GM18520 (cell line): ENCODE data around the gene ILDR1.
"Not testable (repeated sequence)": the region's sequence is repeated elsewhere in the genome, so short reads cannot be mapped to it uniquely, and the experiment has no call there.

ENCODE experiments used
- ATAC-seq: cut with Tn5 transposase; IDR thresholded peaks from one replicate; pipeline ENCODE4 v1.9.1; 2021; ENCODE audit not compliant: unreplicated experiment

ILDR1 gene

DNA sequence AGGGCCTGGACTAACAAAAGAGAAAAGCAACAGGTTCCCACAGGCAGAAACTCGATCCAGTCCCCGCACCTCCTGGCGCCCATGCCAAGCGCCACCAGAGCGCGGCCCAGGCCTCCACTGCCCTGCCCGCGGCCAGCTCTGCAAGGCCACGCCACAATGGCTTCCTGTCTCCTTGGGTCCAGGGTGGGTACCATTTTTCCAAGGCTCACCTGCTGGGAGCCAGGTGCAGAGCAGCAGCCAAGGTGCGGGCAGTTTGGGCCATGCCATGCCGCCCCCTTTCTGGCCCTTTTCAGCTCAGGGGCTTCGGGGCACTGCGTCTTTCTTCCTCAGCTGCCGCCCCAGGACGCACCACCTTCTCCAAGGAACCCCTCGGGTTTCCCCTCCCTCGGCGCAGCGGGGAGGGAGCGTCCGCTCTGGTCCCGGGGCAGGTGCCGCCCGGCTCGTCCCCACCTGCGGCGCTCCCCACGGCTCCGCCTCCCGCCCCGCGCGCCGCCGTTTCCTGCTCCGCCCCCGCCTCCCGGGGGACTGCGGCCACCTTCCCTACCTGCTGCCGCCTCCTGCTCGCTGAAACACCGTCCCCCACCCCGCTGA lies at the start of gene ILDR1:
ILDR1 (minus strand) TSS at position 437 of the 591 bp plus-strand sequence; CDS start at position 267, 170 bp downstream.
- ATAC-seq: no peak

DNA sequence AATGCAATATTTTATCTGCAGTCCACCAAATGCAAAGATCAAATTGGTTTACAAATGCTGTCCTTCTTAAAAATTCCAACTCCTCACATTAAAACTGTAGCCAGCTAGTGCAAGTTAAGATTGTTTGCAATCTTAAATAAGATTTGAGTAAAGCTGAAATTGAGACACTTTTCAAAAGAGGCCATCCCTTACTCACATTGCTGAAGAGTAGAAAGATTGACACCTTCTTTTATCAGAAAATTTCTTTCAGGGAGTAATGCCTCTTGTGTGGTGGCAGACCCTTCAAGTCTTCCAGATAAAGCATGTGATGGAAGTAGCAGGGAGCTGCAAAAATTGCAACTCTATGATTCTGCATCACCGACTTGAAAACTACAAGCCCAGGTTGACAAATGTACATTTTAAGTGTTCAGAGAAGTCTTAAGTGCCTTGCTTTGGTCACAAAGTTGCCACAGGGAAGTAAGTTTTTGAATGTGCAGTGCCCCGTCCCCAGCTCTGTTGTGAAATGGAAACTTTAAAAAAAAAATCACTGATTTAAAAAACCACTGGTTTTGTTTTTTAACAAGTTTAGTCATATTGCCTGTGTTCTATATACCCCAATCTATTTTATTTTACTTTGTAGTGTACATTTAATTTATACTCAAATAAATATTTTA lies 45.7 kb upstream of the ILDR1 start:
- ATAC-seq: peak; percentile 31

GRCh38 chr3:122067214-122067550 lies 45.1 kb upstream of the ILDR1 start:
- ATAC-seq: peak; percentile 46

- peak; percentile 5 for ATAC-seq
These were observed 44.5 kb upstream of the ILDR1 start for GRCh38 chr3:122066331-122067213.

- ATAC-seq: no peak
These were observed 42.3 kb upstream of the ILDR1 start for GRCh38 chr3:122064326-122064725.

- ATAC-seq: no peak
These were observed 41.9 kb upstream of the ILDR1 start for GRCh38 chr3:122063908-122064307.

DNA sequence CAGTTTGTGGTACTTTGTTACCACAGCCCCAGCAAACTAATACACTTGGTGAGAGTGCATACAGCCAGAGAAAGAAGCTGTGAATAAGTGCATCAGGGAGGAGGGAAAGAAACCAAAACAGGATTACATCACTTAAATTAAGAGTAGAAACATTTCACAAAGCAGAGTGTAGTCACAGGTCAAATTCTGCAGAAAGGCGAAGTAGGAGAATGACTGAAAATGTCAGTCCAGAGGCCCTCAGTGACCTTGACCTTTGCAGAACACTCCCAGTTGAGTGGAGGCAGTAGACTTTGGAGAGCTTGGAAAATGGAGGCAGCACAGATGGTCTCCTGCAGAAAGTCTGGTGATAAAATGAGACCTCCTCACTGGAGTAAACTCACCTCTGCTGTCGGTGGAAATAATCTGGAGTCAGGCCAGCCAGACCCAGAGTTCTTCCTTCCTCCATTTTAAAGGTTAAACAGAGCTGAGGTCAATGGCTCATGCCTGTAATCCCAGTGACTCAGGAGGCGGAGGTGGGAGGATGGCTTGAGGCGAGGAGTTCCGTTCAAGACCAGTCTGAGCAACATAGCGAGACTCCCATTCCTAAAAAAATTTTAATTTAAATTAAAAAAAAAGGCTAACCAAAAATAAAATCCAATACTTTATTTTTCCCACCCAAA lies 38.1 kb upstream of the ILDR1 start:
- no peak for ATAC-seq

DNA sequence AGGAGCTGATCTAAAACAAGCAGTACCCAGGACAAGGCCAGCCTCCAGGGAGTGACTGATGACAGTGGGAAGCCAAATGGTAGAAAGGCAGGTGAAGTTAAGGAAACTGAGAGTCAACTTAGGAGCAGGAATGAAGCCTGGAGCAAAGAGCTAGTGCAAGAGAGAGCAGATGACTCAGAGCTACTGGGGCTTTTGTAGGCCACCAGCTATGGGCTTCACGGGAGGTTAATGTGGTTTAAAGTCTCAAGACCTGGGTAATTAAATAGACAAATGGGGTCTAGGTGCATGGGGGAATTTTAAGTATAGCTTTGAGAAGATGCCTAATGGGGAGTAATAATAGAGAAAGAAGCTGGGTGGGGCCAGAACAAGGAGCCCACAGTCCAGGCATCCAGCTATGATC lies 36.2 kb upstream of the ILDR1 start:
- ATAC-seq: no peak

- no peak for ATAC-seq
These were observed 35.6 kb upstream of the ILDR1 start for GRCh38 chr3:122057671-122058070.

GRCh38 chr3:122055215-122055614 lies 33.2 kb upstream of the ILDR1 start, which contains the start of gene CD86:
Gene CD86, plus strand, starts transcription at chr3:122055362. Its CDS starts 128 bp downstream, at chr3:122055490.
- ATAC-seq: peak; percentile 89

- peak; percentile 44 for ATAC-seq
These were observed 30.9 kb upstream of the ILDR1 start for GRCh38 chr3:122052968-122053367.

- ATAC-seq: not testable (repeated sequence)
These were observed 25.7 kb upstream of the ILDR1 start for GRCh38 chr3:122047773-122048172.

DNA sequence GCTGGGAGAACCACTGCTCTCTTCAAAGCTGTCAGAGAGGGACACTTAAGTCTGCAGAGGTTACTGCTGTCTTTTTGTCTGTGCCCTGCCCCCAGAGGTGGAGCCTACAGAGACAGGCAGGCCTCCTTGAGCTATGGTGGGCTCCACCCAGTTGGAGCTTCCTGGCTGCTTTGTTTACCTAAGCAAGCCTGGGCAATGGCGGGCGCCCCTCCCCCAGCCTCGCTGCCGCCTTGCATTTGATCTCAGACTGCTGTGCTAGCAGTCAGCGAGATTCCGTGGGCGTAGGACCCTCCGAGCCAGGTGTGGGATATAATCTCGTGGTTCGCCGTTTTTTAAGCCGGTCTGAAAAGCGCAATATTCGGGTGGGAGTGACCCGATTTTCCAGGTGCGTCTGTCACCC lies 25.2 kb upstream of the ILDR1 start:
- not testable (repeated sequence) for ATAC-seq

DNA sequence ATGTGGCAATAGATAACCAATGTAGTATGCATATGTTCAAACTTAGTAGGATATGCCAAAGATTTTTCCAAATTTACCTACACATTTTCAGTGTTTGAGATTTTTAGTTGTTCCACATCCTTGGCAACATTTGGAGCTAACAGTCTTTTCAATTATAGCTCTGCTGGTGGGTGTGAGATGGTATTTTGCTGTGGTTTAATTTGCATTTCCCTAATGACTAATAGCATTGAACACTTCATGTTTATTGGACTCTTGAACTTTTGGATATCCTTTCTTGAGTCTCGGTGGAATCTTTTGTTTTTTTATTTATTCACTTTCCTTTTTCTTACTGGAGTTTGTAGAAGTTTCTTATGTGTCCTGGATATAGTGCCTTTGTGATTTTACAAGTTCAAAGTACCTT lies 11.0 kb upstream of the ILDR1 start:
- ATAC-seq: no peak

GRCh38 chr3:122032531-122032930 lies 10.5 kb upstream of the ILDR1 start:
- ATAC-seq: no peak

GRCh38 chr3:122031123-122031468 lies 9.0 kb upstream of the ILDR1 start:
- ATAC-seq: peak; percentile 36

DNA sequence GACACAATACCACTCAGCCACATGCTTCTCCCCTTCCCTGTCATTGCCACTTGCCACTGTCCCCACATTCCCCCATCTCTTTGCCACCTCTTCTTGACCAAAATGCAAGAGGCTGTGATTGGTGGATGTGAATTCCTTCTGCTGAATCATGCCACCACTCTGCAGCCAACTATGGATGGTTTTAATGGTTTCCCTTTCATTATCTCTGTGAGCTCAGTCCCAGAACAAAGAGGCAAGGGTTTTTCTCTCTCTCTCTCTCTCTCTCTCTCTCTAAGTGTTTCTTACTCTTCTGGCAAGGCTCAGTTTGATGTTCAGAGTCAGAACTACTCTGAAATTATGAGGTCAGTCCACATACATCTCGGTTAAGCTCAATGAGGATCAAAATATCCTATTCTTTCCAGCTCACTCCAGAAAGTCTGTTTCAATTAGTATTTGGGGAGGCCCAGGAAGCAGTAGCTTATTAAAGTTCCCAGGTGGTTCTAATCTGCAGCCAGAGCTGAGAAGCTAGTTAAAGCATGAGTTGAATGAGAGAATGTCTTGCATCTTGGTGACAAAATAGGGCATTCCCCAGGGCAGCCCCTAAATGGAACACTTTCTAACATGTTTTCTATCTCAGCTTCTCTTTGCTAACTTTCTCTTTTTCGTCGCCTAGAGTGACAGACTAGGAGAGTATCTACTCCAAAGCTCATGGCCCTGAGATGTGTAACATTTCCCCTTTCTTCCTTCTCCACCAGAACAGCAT lies 8.5 kb upstream of the ILDR1 start:
- peak; percentile 54 for ATAC-seq

DNA sequence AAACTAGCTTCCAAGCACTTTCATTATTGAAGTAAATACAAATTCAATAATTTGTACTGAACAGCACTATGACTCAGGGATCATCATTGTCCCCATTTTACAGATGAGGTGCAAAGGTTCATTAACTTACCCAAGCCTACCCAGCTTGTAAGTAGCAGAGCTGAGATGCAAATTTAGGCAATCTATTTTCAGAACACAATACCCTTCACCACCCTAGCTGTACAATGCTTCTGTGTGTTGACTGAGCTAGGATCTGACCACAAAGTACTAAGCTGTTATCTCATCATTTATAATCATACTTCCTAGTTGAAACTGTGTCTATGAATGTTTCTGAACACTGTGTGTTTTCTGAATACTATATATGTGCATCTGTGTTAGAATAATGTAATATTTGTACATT lies 3.2 kb upstream of the ILDR1 start:
- peak; percentile 93 for ATAC-seq

DNA sequence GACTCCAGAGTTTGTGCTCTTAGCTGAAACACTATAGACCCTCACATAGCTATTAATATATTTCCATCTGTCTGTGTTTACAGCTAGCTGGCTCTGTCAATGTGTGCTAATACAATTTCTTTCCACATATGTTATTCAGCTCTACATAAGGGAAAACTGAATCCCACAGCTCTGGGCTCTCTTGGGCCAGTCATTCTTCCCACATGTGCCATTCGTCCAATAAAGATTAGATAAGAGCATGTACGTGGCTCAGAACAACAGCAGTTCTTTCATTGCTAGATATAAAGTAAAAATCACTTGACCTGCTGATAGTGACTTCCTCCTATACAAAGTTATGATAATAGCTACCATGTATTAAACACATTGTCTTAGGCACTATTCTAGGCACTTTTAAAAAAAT lies 2.8 kb upstream of the ILDR1 start:
- ATAC-seq: no peak

- no peak for ATAC-seq
These were observed 1.4 kb upstream of the ILDR1 start for GRCh38 chr3:122023335-122023910.
